GM04503 (cell line): ENCODE results near the gene BTN1A1.
"Not testable (repeated sequence)": the region's sequence is repeated elsewhere in the genome, so short reads cannot be mapped to it uniquely, and the experiment has no call there.

Experiments
- DNase-seq: peaks from one replicate; pipeline ENCODE4 v3.0.0-alpha.2; 2012; ENCODE audit warnings: low read depth

BTN1A1 gene

GRCh38 chr6:26516481-26517427, 16.7 kb downstream of the BTN1A1 start:
- DNase-seq, result no peak

- DNase-seq, result no peak
These were observed 19.3 kb downstream of the BTN1A1 start for GRCh38 chr6:26519359-26519758.

GRCh38 chr6:26520237-26520849, 20.2 kb downstream of the BTN1A1 start:
- DNase-seq, result no peak

GRCh38 chr6:26520850-26521599, 20.9 kb downstream of the BTN1A1 start:
- no peak for DNase-seq

GRCh38 chr6:26521600-26522391, 21.7 kb downstream of the BTN1A1 start:
- peak; percentile 43 for DNase-seq

GRCh38 chr6:26522486-26523228, 22.6 kb downstream of the BTN1A1 start:
- not testable (repeated sequence) for DNase-seq

- not testable (repeated sequence) for DNase-seq
These were observed 24.2 kb downstream of the BTN1A1 start for GRCh38 chr6:26524314-26524713.

- no peak for DNase-seq
These were observed 24.7 kb downstream of the BTN1A1 start for GRCh38 chr6:26524722-26525370.

- DNase-seq, result no peak
These were observed 25.7 kb downstream of the BTN1A1 start for GRCh38 chr6:26525838-26526237.

- DNase-seq, result no peak
These were observed 26.8 kb downstream of the BTN1A1 start for GRCh38 chr6:26526928-26527327.

GRCh38 chr6:26530203-26530602, 30.1 kb downstream of the BTN1A1 start:
- no peak for DNase-seq

GRCh38 chr6:26531897-26532296, 31.8 kb downstream of the BTN1A1 start:
- DNase-seq, result no peak

- DNase-seq, result no peak
These were observed 32.8 kb downstream of the BTN1A1 start for GRCh38 chr6:26532699-26533531.

- no peak for DNase-seq
These were observed 33.4 kb downstream of the BTN1A1 start for GRCh38 chr6:26533532-26533931.

GRCh38 chr6:26534681-26535465, 34.8 kb downstream of the BTN1A1 start:
- DNase-seq, result no peak

- DNase-seq, result no peak
These were observed 36.6 kb downstream of the BTN1A1 start for GRCh38 chr6:26536571-26537159.

GRCh38 chr6:26537160-26537845, 37.2 kb downstream of the BTN1A1 start:
- no peak for DNase-seq
